ENCODE measurements around the gene METTL25B.

GRCh38 chr1:156750191-156750672, 22.0 kb downstream of the METTL25B start:
- no peak for TF ChIP-seq POLR2AphosphoS5 (IDR thresholded peaks at IDR 0.05; ENCODE audit: borderline replicate concordance, low read depth, low read length)
- TF ChIP-seq EZH2 (IDR thresholded peaks at IDR 0.05): no peak
- no peak for TF ChIP-seq FOXP2 (optimal IDR thresholded peaks at IDR 0.05; ENCODE audit: control extremely low read depth, extremely low read length, insufficient read depth)
